Spleen (tissue), 11 donors: ENCODE results near the gene PNMA8A. TPM values are rescaled to one million over a fixed set of nuclear protein-coding genes. Genes with fewer than 3 reads are reported as not detected.
A peak's percentile ranks its signal among the peaks of the same experiment; 100 is the strongest.

Experiments used
- DNase-seq: peaks from one replicate; pipeline ENCODE4 v3.0.0-alpha.2; 2020
- H3K27ac ChIP-seq, 8 donors: fragments of 200-600 bp; sonication (generic) in 7 of 8; 1 replicate in 4 of 8; 2 replicates in 4 of 8; pipeline versions ENCODE4 v1.5.0 to v1.8.0; 2016 to 2021; ENCODE audit warnings: inconsistent platforms in 4 of 8, mild to moderate bottlenecking in 4 of 8, moderate library complexity in 1 of 8
- H3K27me3 ChIP-seq, 7 donors: fragments of 200-600 bp; sonication (generic) in 6 of 7; replicated peaks in 1 of 7; 1 replicate in 4 of 7; 2 replicates in 3 of 7; pipeline versions ENCODE4 v1.5.0 to v1.8.0; 2016 to 2021; ENCODE audit warnings: inconsistent platforms in 3 of 7, mild to moderate bottlenecking in 1 of 7
- H3K36me3 ChIP-seq, 6 donors: fragments of 200-600 bp; sonication (generic) in 5 of 6; 1 replicate in 4 of 6; 2 replicates in 2 of 6; pipeline versions ENCODE4 v1.5.0 to v1.8.0; 2016 to 2021; ENCODE audit warnings: inconsistent platforms in 2 of 6
- H3K4me1 ChIP-seq, 6 donors: fragments of 200-600 bp; sonication (generic) in 5 of 6; 1 replicate in 3 of 6; 2 replicates in 3 of 6; pipeline versions ENCODE4 v1.5.0 to v1.8.0; 2016 to 2021; ENCODE audit warnings: inconsistent platforms in 3 of 6
- H3K4me3 ChIP-seq, 8 donors: fragments of 200-600 bp; sonication (generic) in 7 of 8; 1 replicate in 4 of 8; 2 replicates in 4 of 8; pipeline versions ENCODE4 v1.5.0 to v1.8.0; 2016 to 2021; ENCODE audit warnings: inconsistent platforms in 4 of 8, mild to moderate bottlenecking in 4 of 8, moderate library complexity in 2 of 8
- H3K9me3 ChIP-seq, 8 donors: fragments of 200-600 bp; sonication (generic) in 7 of 8; 1 replicate in 4 of 8; 2 replicates in 4 of 8; pipeline versions ENCODE4 v1.5.0 to v1.8.0; 2016 to 2021; ENCODE audit warnings: inconsistent platforms in 4 of 8
- CTCF ChIP-seq, 11 experiments: fragments of 200-600 bp in 7 of 11; fragments of 450-650 bp in 4 of 11; sonication (generic) in 4 of 11; IDR thresholded peaks in 8 of 11; conservative IDR thresholded peaks in 3 of 11; 1 replicate in 7 of 11; 2 replicates in 4 of 11; pipeline versions ENCODE4 v1.4.0 to v1.8.0; 2016 to 2021; ENCODE audit warnings: antibody characterized with exemption in 11 of 11, inconsistent platforms in 4 of 11, mild to moderate bottlenecking in 1 of 11
- POLR2A ChIP-seq, 3 donors: fragments of 450-650 bp; IDR thresholded peaks; one replicate each; pipeline ENCODE4 v1.5.1; 2017; ENCODE audit warnings: antibody characterized with exemption in 3 of 3, mild to moderate bottlenecking in 1 of 3
- POLR2AphosphoS5 ChIP-seq, 3 donors: sonication (generic); formaldehyde crosslinking; IDR thresholded peaks; one replicate each; pipeline ENCODE4 v1.5.1; 2017; ENCODE audit warnings: antibody characterized with exemption in 3 of 3
- WGBS, 5 donors: extraction: QIAGEN DNeasy Blood & Tissue Kit in 3 of 5; methylation state at CpG; one replicate each; pipeline versions ENCODE4 v1.1.5 to v1.1.7; 2013 to 2018; 5-methylcytosine and 5-hydroxymethylcytosine counted together
- intact Hi-C: fragments of 100-400 bp; cut with DNase I; formaldehyde crosslinking; loops from one replicate; pipeline ENCODE4 v1.15.0; 2023; ENCODE audit warnings: low total_unique reads
- polyA plus RNA-seq, 3 donors: library from polyadenylated mRNA; stranded (reverse); fragments of 200-250 nt; gene quantifications; one replicate each; pipeline ENCODE4 v1.2.1, GENCODE V29; 2013
- total RNA-seq, 7 donors: library from RNA; depleted of rRNA in 3 of 7; stranded (reverse); fragments of >200 nt in 3 of 7; fragmentation: NEBNext Ultra II Directional in 4 of 7; extraction: Animal tissue kit (Norgen Biotek cat#: 25700) in 4 of 7; gene quantifications; one replicate each; pipeline versions ENCODE4 v1.1.0 to v1.2.1, GENCODE V29; 2016 to 2021
- donor health status: healthy with polysubstance abuse.
- donor health status: DM: no; HTN: no; CAD: no; lungs with moderate emphysema.
- donor health status: DM: no; HTN: no; CAD: no.
- donor health status: Bipolar disorder and iron deficiency.
- donor health status: healthy.
- donor health status: DM: no; HTN: no; CAD: no.
- donor health status: DM: yes; HTN: yes; CAD: no.

PNMA8A gene
- total and polyA plus RNA-seq, 10 donors: 0.13 to 2.7 (median 1.2) TPM

DNA sequence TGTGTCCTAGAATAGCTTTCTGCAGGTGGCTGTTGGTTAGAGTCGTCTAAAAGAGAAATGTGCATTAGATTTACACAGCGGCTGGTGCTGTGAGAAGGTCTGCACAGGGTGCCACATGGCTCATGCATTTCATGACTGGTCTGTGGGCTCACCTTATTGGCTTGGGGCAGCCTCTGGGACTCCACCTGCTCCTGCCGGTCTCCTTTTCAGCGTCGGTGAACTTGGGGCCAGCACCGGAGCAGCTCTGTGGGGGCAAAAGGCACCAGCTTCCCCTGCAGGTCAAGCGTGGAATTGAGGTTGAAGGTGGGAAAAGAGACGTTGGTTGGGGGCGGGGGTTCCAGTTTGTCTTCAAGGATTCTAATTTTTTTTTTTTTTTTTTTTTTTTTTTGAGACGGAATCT, 39.5 kb downstream of the PNMA8A start:
- H3K9me3 ChIP-seq: no peaks in the 10 kb centered on the region
- no peak for TF ChIP-seq CTCF (IDR thresholded peaks at IDR 0.05 in 8 of 11, conservative IDR thresholded peaks at IDR 0.05 in 3 of 11)
- peaks cover 2 to 21% (median 12%) of the 10 kb centered on the region in 6 donors for H3K4me1 ChIP-seq
- H3K27me3 ChIP-seq: peaks cover 0 to 92% (median 19%) of the 10 kb centered on the region in 7 donors
- no peak for DNase-seq
- intact Hi-C loops: no loop called here
- no peak overlapping the region for H3K4me3 ChIP-seq
- WGBS, 5 donors: 31 to 48% (median 39%) methylated on average over 9 to 10 of the region's 10 CpGs
- H3K27ac ChIP-seq: no peak overlapping the region
- no peaks in the 10 kb centered on the region for H3K36me3 ChIP-seq

DNA sequence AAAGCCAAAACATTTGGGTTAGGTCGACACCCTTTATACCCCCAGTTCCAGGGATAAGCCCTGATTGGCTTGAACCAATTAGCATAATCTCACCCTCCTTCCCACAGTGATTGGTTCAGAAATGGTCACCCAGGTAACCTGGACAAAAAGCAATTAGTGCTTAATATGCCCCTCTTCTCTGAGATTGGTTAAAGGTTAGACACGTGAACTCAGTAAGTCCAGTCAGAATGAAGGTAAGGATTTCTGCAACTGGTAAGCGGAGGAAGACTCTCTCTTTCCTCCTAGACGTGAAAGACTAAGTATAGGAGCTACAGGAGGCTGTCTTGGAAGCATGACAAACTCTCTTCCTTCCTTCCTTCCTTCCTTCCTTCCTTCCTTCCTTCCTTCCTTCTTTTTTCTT, 41.4 kb downstream of the PNMA8A start:
- no peak for DNase-seq
- no peak for TF ChIP-seq POLR2A (IDR thresholded peaks at IDR 0.05)
- no peak for TF ChIP-seq CTCF (IDR thresholded peaks at IDR 0.05 in 8 of 11, conservative IDR thresholded peaks at IDR 0.05 in 3 of 11)
- no peak for TF ChIP-seq POLR2AphosphoS5 (IDR thresholded peaks at IDR 0.05)
- 64 to 70% (median 68%) methylated on average over 4 of the region's 4 CpGs for WGBS, 5 donors

DNA sequence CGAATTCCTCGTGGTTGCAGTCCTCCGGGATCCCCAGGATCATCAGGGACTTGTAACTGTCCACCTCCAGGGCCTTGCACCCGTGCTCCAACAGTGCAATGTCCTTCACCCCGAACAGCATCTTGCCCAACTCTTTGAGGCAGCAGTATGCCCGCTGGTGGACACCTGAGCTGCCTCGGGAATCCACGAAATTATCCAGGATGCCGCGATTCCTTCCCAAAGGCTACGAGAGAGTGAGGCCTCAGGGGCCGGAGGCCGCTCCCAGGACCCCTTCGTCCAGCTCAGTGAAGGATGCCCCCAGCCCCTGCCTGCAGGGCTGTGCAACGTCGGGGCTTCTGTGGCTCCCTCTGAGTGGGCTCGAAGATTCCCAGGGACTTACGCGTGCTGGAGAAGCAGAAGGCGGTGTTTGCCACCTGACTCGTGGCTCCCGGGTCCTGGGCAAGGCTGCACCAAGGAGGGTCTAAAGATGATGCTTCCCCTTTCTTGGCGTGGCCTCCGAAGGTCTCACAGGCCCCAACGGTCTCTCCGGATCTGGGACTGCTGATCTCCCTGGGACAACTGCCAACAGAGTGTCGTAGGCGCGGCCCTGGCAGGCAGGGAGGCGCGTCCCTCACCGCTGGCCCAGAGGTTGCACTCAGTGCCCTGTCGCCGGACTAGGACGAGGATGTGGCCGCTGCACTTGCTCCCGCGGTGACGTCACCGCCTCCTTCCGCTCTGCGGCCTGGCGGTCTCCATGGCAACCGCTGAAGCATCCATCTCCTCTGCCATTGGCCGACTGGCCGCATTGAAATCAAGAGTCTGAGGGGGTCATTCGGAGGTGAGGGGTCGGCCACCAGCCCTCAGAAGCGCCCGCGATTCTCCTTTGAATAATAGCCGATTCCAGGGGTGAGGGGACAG, 42.9 kb downstream of the PNMA8A start, which contains the start of gene PNMA8C:
PNMA8C (minus strand) TSS at position 698 of the 897 bp plus-strand sequence; CDS start at position 121, 577 bp downstream.
- H3K27ac ChIP-seq: no peak within 1 kb of the TSS

More for the DNA sequence above, 41.4 kb downstream of the PNMA8A start:
- intact Hi-C loops: no loop called here
- H3K4me3 ChIP-seq: no peak overlapping the region
- no peak overlapping the region for H3K27ac ChIP-seq
- peaks cover 0 to 95% (median 30%) of the 10 kb centered on the region in 7 donors for H3K27me3 ChIP-seq
- no peaks in the 10 kb centered on the region for H3K9me3 ChIP-seq
- no peaks in the 10 kb centered on the region for H3K36me3 ChIP-seq
- peaks cover 4 to 32% (median 18%) of the 10 kb centered on the region in 6 donors for H3K4me1 ChIP-seq

More for the DNA sequence above, 42.9 kb downstream of the PNMA8A start, which contains the start of gene PNMA8C:
- H3K27me3 ChIP-seq: peaks cover 0 to 95% (median 31%) of the 10 kb centered on the region in 7 donors
- peak within 1 kb of the TSS in 4 of 8 donors; percentile 9 to 52 (median 21) for H3K4me3 ChIP-seq
- no peaks in the 10 kb centered on the region for H3K36me3 ChIP-seq
- peaks cover 4 to 32% (median 18%) of the 10 kb centered on the region in 6 donors for H3K4me1 ChIP-seq
- no peaks in the 10 kb centered on the region for H3K9me3 ChIP-seq
- DNase-seq: peak; percentile 89
- 18 to 43% (median 26%) methylated on average over 32 to 52 of the region's 52 CpGs for WGBS, 5 donors
- intact Hi-C loops: no loop called here
- TF ChIP-seq CTCF (IDR thresholded peaks at IDR 0.05 in 8 of 11, conservative IDR thresholded peaks at IDR 0.05 in 3 of 11) (no peak), POLR2AphosphoS5 (IDR thresholded peaks at IDR 0.05) (peak; percentile 38 to 76 (median 64))
